RPMI7951 (cell line): ENCODE results near the gene ZNF14. TPM values are rescaled to one million over a fixed set of nuclear protein-coding genes. Genes with fewer than 3 reads are reported as not detected.
"Not testable (repeated sequence)": the region's sequence is repeated elsewhere in the genome, so short reads cannot be mapped to it uniquely, and the experiment has no call there.

ENCODE experiments used
- DNase-seq: peaks from one replicate; pipeline ENCODE4 v3.0.0-alpha.2; 2012; ENCODE audit warnings: low read depth
- total RNA-seq: library from RNA; depleted of rRNA; stranded (reverse); fragments of >200 nt; shearing (Covaris generic); gene quantifications from 2 replicates; pipeline ENCODE4 v1.2.3, GENCODE V29; 2014

The ZNF14 gene
- total RNA-seq, 1 experiment from 2014 or later: 5.4 TPM

- not testable (repeated sequence) for DNase-seq
These were observed 43.9 kb downstream of the ZNF14 start for GRCh38 chr19:19689023-19689422.

DNA sequence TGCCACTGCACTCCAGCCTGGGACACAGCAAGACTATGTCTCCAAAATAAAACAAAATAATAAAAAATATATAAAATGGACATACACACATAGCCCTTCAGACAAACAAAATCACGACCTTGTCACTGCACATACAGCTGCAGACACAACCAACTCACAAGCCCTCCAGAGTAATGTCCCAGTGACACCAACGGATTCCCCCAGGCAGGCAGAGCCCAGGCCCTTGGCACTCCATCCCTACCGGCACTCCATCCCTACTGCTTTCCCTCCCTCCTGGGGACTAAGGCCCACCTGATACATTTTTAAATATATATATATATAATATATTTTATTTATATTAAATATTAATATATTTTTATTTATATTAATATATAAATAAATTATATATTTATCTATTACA lies 45.8 kb downstream of the ZNF14 start:
- DNase-seq: peak; percentile 34

DNA sequence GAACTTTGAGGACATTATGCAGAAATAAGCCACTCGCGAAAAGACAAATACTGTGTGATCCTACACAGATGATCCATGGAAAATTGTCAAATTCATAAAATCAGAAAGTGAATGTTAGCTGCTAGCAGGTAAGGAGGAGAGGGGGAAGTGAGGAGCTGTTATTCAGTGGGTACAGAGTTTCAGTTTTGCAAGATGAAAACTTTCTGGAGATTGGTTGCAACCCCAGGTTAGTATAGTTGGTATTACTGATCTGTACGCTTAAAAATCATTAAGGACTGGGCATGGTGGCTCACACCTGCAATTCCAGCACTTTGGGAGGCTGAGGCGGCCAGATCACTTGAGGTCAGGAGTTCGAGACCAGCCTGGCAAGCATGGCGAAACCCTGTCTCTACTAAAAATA lies 46.3 kb downstream of the ZNF14 start:
- DNase-seq: no peak

DNA sequence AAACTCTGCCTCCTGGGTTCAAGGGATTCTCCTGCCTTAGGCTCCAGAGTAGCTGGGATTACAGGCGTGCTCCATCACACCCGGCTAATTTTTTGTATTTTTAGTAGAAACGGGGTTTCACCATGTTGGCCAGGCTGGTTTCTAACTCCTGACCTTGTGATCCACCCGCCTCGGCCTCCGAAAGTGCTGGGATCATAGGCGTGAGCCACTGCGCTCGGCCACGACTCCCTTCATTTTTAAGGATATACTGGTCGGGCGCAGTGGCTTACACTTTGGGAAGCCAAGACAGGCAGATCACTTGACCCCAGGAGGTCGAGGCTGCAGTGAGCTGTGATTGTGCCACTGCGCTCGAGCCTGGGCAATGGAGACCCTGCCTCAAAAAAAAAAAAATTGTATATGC lies 46.8 kb downstream of the ZNF14 start:
- DNase-seq: not testable (repeated sequence)

DNA sequence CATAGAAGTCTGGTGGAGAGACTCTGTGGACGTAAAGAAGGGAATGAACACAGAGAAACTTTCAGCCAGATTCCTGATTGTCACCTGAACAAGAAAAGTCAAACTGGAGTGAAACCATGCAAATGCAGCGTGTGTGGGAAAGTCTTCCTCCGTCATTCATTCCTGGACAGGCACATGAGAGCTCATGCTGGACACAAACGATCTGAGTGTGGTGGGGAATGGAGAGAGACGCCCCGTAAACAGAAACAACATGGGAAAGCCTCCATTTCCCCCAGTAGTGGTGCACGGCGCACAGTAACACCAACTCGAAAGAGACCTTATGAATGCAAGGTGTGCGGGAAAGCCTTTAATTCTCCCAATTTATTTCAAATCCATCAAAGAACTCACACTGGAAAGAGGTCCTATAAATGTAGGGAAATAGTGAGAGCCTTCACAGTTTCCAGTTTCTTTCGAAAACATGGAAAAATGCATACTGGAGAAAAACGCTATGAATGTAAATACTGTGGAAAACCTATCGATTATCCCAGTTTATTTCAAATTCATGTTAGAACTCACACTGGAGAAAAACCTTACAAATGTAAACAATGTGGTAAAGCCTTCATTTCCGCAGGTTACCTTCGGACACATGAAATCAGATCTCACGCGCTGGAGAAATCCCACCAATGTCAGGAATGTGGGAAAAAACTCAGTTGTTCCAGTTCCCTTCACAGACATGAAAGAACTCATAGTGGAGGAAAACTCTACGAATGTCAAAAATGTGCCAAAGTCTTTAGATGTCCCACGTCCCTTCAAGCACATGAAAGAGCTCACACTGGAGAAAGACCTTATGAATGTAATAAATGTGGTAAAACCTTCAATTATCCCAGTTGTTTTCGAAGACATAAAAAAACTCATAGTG lies 53.5 kb downstream of the ZNF14 start:
- DNase-seq: no peak

DNA sequence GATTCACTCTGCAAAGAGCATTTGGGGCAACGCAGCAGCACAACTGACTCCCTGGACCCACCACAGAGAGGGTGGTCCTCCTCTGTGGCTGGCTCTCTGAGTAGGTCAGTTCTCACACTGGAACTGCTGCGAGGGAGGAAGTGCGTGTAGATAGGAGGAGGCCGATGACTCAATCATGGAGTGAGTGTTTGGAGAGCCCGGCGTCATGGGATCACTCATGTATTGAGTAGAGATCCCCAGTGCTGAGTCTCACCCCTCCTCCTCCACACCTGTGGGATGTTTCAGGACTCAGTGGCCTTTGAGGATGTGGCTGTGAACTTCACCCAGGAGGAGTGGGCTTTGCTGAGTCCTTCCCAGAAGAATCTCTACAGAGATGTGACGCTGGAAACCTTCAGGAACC lies 55.3 kb downstream of the ZNF14 start:
- no peak for DNase-seq

DNA sequence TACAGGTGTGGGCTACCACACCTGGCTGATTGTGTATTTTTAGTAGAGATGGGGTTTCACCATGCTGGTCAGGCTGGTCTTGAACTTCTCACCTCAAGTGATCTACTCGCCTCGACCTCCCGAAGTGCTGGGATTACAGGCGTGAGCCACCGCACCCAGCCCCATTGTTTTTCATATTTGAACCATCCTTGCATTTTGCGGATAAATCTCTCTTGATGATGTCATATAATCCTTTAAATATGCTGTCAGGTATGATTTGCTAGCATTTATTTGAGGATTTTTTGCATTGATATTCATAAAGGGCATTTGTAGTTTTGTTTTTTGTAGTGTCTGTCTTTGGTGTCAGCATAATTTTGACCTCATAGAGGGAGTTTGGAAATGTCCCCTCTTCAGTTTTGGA lies 58.6 kb downstream of the ZNF14 start:
- no peak for DNase-seq

GRCh38 chr19:19672816-19673215 lies 60.1 kb downstream of the ZNF14 start:
- no peak for DNase-seq

- no peak for DNase-seq
These were observed 62.8 kb downstream of the ZNF14 start for GRCh38 chr19:19670070-19670551.

DNA sequence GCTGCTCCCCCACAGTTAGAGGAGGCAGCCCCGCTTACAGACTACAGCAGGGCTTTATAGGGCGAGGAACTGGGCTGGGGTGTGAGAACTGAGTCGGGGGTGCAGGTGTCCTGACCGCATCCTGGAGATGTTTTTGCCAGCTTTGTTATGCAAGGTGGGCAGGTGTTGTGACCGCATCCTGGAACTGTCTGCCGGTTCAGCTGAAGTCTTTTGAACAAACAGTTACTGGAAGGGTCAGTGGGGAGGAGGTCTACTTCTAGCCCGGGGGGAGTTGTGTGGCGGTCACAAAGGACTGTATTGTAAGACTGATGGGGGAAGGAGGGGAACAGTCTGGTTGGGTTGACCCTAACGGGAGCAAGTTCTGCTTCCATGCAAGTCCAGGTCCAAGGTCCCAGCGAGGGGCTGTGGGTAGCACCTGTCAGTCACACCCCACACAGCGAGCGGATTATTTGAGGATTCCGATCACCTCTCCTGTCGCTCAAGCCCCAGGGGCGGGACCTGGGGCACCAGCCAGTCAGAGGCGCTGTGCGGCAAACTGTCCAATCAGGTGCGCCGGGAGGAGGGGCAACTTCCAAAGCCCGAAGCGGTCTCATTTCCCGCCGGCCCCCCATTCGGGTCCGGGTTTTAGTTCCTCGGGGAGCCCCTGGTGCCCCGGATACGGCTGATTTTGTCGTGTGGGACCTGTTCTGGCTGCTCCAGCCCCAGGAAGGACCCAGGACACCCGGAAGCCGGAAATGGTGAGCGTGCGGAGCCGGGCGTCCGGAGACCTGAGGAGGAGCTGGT lies 64.5 kb downstream of the ZNF14 start, which contains the start of gene ZNF101:
Gene ZNF101, plus strand, starts transcription at position 610 of the 783 bp plus-strand sequence. Its CDS starts 125 bp downstream, at position 735.
- DNase-seq: peak; percentile 91

DNA sequence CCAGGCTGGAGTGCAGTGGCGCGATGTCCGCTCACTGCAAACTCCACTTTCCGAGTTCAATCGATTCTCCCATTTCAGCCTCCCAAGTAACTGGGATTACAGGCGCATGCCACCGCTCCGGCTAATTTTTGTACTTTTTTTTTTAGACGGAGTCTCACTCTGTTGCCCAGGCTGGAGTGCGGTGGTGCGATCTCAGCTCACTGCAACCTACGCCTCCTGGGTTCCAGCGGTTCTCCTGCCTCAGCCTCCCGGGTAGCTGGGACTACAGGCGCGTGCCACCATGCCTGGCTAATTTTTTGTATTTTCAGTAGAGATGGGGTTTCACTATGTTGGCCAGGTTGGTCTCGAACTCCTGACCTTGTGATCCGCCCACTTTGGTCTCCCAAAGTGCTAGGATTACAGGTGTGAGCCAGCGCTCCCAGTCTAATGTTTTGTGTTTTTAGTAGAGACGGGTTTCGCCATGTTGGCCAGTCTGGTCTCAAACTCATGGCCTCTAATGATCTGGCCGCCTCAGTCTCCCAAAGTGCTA lies 67.4 kb downstream of the ZNF14 start:
- not testable (repeated sequence) for DNase-seq

DNA sequence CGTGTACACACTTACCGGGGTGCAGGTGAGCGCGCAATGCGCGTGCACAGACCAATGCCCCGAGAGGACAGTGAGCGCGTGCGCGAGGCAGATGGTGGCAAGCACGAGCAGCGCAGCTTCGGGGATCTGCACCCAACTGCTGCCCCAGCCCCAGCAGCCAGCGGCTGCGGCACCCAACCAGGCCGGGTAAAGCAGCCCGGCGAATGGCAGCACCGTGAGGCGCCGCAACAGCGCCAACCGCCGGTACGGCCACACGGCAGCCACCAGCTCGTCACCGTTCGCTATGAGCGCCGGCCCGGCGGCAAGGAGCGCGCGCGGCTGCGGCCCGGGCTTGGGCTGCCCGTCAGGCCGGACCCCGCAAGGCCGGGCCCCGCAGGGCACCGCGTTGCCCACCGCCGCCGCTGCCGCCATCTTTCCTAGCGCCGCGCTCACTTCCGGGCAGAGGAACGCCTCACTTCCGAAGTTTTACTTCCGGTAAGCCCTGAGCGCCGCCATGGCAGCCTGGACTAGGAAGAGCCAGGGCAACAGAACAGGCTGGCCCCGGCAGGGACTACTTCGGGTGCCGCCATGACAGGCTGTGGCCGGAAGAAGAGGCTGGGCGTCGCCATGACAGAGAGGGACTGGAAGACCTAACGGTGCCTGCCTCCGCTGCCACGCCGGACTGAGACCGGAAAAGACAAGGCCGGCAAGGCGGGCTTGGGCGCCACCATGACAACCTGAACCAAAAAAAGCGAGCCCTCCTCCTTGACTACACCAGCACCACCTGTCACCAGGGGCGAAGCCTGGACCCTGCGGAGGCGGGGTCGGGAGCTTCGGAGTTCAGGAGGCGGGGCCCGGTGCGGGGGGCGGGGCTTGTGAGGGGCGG lies 69.4 kb downstream of the ZNF14 start, which contains the start of gene ATP13A1:
Gene ATP13A1, minus strand, starts transcription at position 421 of the 865 bp plus-strand sequence. Its CDS starts 10 bp downstream, at position 411.
- DNase-seq: peak; percentile 93

DNA sequence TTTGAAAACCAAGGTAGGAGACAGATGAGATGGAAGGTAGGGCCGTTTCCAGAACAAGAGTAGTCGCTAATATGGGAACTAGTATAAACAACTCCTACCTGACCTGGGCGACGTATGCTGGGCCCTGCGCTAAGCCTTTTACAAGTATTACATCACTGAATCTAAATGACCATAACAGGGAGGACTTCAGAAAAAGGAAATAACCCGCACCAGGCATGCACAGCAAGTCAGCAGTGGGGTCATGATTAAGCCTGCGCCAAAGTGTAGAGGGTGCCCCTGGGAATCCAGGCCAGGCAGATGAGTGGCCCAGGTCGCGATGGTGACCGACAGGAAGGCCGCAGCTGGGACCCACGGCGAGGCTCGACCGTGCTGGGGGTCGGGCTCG lies 70.0 kb downstream of the ZNF14 start:
- no peak for DNase-seq

DNA sequence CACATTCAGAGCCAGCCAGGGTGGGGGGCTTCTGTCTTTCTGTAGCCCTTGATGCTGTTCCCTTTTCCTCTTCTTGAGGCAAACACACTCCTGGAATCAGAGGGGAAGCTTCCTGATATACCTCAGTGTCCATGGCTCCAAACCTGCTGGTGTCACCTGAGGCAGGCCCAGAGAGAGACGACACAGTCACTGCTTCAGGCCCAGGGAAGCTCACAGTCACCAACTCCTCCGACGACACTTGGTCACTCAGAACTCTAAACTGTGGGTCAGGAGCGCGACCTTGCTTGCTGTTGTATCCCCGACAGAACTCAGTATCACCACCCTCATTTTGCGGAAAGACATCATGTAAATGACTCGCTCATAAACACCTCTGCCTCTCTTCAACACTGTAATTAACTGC lies 70.6 kb downstream of the ZNF14 start:
- no peak for DNase-seq

DNA sequence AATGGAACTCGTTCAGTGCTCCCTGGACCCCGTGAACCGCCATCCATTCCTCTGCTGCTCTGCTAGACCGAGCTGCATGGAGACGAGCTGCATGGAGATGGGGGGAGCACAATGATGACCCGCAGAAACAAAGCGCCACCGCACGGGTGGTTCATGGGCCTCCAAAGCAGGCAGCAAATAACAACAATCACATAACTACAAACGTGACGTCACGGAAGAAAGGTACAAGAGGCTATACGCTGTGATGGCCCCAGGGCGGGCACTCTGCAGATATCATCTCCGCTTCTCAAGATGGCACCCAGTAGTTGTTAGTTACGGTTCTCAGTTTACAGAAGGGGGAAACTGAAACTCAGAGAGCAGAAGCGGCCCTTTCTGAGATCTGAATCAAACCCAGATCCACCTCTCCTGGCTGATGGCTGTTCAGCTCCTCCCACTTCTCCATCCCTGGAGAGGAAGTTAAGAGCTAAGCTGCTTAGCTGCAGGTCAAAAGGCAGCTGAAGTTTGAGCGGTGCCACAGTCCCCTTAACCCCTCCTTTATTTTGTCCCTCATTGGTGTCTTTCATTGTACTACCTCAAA lies 71.1 kb downstream of the ZNF14 start:
- no peak for DNase-seq

- no peak for DNase-seq
These were observed 71.7 kb downstream of the ZNF14 start for GRCh38 chr19:19661141-19661674.
